GM18505 (cell line): ENCODE measurements around the gene TRPC3.

ENCODE experiments used
- ATAC-seq: cut with Tn5 transposase; IDR thresholded peaks from one replicate; pipeline ENCODE4 v1.9.1; 2021; ENCODE audit not compliant: unreplicated experiment
- POLR2A ChIP-seq: IDR thresholded peaks from 4 replicates; pipeline ENCODE4 v1.6.1; 2011; ENCODE audit warnings: borderline replicate concordance; ENCODE audit not compliant: insufficient read depth, insufficient read length; ENCODE audit errors: extremely low read depth

Gene TRPC3

DNA sequence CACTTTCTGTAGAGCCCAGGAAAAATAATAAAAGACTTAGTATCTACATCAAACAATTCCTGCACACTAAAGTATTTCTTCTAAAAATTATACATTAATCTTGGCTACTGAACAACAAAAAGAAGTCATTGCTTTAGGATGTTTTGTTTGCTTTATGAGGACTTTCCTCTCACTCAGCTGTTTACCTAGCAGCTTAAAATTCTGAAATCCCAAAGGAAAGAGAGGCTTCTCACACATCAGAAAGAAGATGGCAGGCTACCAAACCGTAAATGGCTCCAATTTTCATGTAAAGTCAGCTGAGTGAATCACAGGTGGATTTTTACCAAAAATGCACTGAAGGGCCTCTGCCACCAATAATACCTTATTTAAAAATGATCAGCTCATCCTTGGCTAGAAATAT lies 9.0 kb upstream of the TRPC3 start:
- ATAC-seq = no peak
- TF ChIP-seq POLR2A = no peak

DNA sequence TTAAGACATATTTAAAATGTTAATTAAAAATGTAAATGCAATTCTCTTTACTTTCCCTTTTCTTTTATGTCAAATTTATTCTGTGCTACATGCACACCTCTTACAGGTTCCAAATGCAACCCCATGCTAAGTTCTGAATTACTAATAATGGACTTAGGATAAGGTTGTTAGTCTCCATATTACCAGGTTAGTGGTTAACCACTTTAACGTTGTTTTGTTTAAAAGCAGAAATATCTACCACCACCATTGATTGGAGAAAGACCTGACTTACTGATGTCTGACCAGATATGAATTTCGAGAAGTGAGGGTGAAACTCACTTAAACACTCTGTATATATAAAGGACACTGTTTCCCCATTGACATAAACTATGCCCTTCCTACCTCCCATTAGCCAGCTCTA lies 6.9 kb upstream of the TRPC3 start:
- ATAC-seq = no peak
- TF ChIP-seq POLR2A = no peak

- ATAC-seq = no peak
- no peak for TF ChIP-seq POLR2A
Observed at GRCh38 chr4:121957266-121957665, 5.4 kb upstream of the TRPC3 start.

DNA sequence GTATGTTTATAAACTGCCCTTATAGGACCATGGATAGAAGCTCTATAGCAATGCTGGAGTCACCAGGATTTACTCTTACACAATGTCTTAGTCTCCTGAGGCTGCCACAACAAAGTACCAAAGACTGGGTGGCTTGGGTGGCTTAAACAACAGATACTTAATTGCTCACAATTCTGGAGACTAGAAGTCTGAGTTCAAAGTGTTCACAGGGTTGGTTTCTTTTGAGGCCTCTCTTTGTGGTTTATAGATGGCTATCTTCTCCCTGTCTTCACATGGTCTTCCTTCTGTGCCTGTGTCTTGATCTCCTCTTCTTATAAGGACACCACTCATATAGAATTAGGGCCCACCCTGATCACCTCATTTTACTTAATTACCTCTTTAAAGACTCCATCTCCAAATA lies 2.0 kb upstream of the TRPC3 start:
- ATAC-seq = no peak
- TF ChIP-seq POLR2A = no peak

GRCh38 chr4:121952290-121952689 lies 430 bp upstream of the TRPC3 start:
- TF ChIP-seq POLR2A = no peak
- ATAC-seq = no peak

GRCh38 chr4:121950680-121951520 lies 960 bp downstream of the TRPC3 start:
- no peak for TF ChIP-seq POLR2A
- peak; percentile 32 for ATAC-seq

GRCh38 chr4:121950212-121950679 lies 1.6 kb downstream of the TRPC3 start:
- peak; percentile 87 for ATAC-seq
- no peak for TF ChIP-seq POLR2A

DNA sequence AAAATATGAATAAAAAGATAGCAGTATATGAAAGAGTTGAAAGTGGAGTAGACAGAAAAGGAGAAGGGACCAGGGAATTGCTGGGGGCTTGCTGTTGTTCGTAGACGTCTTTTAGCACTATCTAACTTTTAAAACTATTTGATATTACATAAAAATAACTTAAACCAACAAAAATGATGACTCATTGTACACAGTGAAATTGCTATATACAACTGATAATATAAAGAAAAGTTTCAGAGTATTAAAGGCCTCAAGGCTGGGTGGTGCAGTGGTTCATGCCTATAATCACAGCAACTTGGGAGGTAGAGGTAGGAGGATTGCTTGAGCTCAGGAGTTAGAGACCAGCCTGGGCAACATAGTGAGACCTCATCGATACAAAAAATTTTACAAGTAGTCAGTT lies 5.2 kb downstream of the TRPC3 start:
- ATAC-seq = no peak
- no peak for TF ChIP-seq POLR2A

DNA sequence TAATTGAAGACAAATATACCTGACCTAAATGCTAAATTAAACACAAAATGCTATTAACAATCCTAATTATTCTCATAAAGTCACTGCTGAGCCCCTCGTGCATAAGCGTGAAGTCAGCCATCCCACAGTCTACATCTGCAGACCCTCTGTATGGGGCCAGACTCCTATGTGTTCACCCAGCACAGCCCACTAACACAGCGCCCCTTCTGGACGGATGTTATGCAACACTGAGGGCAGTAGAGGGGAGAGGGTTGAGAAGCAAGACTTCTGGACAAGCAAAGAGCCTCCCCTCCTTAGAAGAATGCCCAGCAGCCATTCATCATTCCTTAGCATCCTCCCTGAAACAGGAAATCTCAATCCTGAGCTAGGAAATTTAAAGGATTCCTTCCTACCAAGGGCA lies 7.9 kb downstream of the TRPC3 start:
- no peak for TF ChIP-seq POLR2A
- no peak for ATAC-seq

GRCh38 chr4:121939690-121940089 lies 12.2 kb downstream of the TRPC3 start:
- TF ChIP-seq POLR2A = no peak
- no peak for ATAC-seq

DNA sequence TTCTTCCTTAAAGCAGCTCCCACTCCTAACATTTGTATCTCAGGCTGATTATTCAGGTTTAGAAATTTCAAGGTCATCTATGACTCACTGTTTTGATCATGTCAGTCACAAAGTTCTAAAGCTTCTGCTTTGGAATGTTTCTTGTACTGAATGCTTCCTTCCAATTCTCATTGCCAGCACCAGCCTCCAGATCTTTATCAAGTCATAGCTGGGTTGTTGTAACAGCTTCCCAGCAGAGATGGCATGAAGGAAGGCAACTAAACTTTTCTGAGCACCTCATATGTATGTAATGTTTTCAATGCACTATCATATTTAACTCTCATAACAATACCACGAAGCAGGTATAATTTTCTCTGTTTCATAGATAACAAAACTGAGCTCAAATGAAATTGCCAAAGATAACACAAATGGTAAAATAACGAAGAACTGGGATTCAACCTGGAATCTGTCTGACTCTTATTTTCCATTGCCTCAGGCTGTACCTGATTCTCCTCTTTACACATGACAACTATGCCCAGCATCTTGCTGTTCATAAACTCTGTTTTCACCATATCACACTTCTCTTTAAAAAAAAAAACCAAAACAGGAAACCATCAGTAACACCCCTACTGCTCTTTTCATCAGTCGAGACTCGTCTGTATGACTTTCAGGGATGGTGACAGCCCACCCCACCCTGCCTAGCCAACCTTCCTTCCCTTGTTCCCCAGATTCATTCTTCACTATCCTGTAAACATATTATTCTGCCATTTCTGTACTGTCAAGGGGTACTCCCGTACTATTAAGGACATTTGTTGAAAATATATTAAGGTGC lies 13.4 kb downstream of the TRPC3 start:
- no peak for ATAC-seq
- no peak for TF ChIP-seq POLR2A

DNA sequence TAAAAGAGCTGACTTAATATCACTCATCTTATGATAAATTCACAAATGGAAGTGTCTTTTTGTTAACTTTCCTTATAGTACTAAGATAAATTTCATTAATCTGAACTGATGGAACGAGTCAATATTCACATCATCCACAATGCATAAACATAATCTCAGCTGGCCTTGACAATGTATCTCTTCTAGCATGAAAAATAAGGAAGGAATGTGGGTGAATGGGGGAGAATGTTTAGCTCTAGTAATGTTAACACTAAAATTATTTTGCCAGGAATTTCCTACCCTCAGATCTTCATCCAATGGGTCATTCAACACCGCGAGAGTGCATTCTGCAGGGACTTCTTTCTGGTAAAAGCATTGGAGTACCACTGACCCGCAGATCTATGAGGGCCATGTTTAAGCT lies 15.8 kb downstream of the TRPC3 start:
- no peak for ATAC-seq
- TF ChIP-seq POLR2A = no peak

DNA sequence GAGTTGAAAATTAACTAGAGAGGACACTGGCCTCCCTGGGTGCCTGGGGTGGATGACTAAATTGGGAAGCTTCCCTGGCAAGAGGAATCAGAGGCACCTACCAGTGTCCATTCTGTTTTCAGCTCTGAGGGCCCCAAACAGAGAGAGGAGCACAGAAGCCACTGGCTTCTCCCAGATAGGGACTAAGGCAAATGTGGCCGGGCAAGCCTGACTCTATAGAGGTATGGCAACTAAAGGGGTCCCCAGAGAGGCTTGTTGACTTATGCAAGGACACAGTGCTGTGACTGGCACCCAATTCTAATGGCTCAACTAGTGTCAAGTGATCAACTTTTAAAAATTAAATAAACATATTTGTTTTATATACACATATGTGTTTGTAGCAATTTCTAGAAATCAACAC lies 17.2 kb downstream of the TRPC3 start:
- no peak for ATAC-seq
- TF ChIP-seq POLR2A = no peak

DNA sequence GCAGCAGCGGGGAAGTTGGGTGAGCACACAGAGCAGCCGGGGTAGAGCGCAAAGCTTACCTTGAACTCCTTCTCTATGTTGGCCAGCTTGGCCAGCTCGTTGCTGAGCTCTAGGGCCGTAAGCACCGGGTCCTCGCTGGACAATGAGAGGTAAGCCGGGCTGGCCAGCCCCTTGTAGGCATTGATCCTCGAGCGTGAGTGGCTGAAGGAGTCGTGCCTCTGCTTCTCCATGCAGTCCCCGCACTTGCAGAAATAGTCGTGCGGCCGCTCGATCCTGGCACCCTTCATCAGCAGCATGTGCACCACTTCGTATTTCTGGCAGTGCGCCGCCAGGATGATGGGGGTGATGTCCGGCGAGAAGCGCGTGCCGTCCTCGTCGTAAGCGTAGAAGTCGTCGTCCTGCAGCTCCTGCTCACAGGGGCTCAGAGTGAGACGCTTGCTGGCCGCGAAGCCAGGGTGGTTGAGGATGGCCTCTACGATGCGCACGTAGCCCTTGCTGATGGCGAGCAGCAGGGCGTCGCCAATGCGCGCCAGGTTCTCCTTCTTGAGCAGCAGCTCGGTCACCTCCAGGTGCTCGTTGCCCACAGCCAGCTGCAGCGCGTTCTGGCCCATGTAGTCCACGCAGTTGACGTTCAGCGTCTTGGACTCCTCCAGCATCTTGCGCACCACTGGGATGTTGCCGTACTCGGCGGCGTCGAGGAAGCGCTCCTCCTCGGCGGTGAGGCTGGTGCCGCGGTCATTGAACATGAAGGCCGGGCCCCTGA lies 19.5 kb downstream of the TRPC3 start:
- TF ChIP-seq POLR2A = no peak
- no peak for ATAC-seq

- ATAC-seq = no peak
- no peak for TF ChIP-seq POLR2A
Observed at GRCh38 chr4:121930304-121930703, 21.6 kb downstream of the TRPC3 start.
